Body of pancreas (tissue), 4 donors: ENCODE measurements around the gene PDE8B. TPM values are rescaled to one million over a fixed set of nuclear protein-coding genes. Genes with fewer than 3 reads are reported as not detected.
"Not testable (repeated sequence)": the region's sequence is repeated elsewhere in the genome, so short reads cannot be mapped to it uniquely, and the experiment has no call there.

Experiments
- ATAC-seq: fragments of 150-250 bp; one replicate; pipeline ENCODE4 v1.9.1; 2016
- DNase-seq, 4 donors: peaks; one replicate each; pipeline ENCODE4 v3.0.0-alpha.2; 2019
- H3K27ac ChIP-seq, 4 donors: fragments of 200-600 bp; sonication (generic); 1 replicate in 3 of 4; 2 replicates in 1 of 4; pipeline versions ENCODE4 v1.5.1 to v1.6.1; 2016 to 2019; ENCODE audit warnings: mild to moderate bottlenecking in 1 of 4, mixed read lengths in 1 of 4, moderate library complexity in 1 of 4
- H3K27me3 ChIP-seq, 2 donors: fragments of 200-600 bp; sonication (generic); one replicate each; pipeline ENCODE4 v1.6.0; 2016; ENCODE audit warnings: mild to moderate bottlenecking in 1 of 2
- H3K36me3 ChIP-seq, 2 donors: fragments of 200-600 bp; sonication (generic); replicated peaks in 1 of 2; 2 replicates each; pipeline ENCODE4 v1.5.1; 2016; ENCODE audit warnings: low read depth in 2 of 2; ENCODE audit not compliant: insufficient read depth in 1 of 2
- H3K4me1 ChIP-seq: fragments of 200-600 bp; sonication (generic); one replicate; pipeline ENCODE4 v1.6.0; 2016
- H3K4me3 ChIP-seq, 2 donors: fragments of 200-600 bp; sonication (generic); 1 replicate in 1 of 2; 2 replicates in 1 of 2; pipeline ENCODE4 v1.5.1; 2016 to 2019
- H3K9me3 ChIP-seq, 3 donors: fragments of 200-600 bp; sonication (generic); 1 replicate in 2 of 3; 2 replicates in 1 of 3; pipeline ENCODE4 v1.5.1; 2016
- POLR2A ChIP-seq, 3 donors: fragments of 450-650 bp; IDR thresholded peaks; one replicate each; pipeline ENCODE4 v1.6.1; 2016; ENCODE audit warnings: antibody characterized with exemption in 3 of 3, mild to moderate bottlenecking in 2 of 3
- WGBS, 2 donors: methylation state at CpG; one replicate each; pipeline ENCODE4 v1.1.5; 2017; 5-methylcytosine and 5-hydroxymethylcytosine counted together
- intact Hi-C: fragments of 100-400 bp; cut with DNase I; formaldehyde crosslinking; loops from one replicate; pipeline ENCODE4 v1.15.1; 2023
- total RNA-seq, 2 donors: library from RNA; depleted of rRNA; stranded (reverse); fragments of >200 nt; gene quantifications; one replicate each; pipeline ENCODE4 v1.1.0, GENCODE V29; 2016
- TF ChIP-seq, protein P1 (sequence below), 7 experiments: fragments of 450-650 bp in 4 of 7; fragments of 200-600 bp in 3 of 7; sonication (generic) in 3 of 7; IDR thresholded peaks; one replicate each; pipeline ENCODE4 v1.5.1; 2016 to 2019; ENCODE audit warnings: antibody characterized with exemption in 7 of 7

Gene PDE8B
- total RNA-seq, 2 donors from 2014 or later = 8.3 to 15.8 TPM

DNA sequence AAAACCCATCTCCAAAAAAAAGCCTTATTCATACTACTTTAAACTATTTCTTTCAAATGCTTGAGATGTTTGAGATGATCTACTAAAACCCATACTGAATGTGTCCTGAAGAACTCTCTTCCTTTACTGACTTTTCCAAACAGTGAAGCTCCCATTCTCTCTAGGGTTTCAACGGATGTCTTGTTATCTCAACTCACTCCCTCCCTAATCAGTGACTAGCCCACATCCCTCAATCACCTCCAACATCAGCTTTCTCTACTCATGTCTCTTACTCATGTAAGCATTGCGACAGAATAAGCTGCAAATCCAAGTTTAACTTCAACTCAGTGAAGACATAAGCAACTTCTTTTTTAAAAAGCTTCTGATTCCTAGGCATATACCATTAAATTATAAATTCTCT, 239.5 kb downstream of the PDE8B start:
- Histone ChIP-seq H3K4me3 (no peak overlapping the region), H3K4me1 (no peaks in the 10 kb centered on the region), H3K36me3 (peaks cover 0 to 7% of the 10 kb centered on the region in 2 donors), H3K9me3 (no peaks in the 10 kb centered on the region), H3K27me3 (no peaks in the 10 kb centered on the region), H3K27ac (no peak overlapping the region)
- intact Hi-C loops = no loop called here
- DNase-seq (no peak), ATAC-seq (no peak)
- TF ChIP-seq, protein P1, sequence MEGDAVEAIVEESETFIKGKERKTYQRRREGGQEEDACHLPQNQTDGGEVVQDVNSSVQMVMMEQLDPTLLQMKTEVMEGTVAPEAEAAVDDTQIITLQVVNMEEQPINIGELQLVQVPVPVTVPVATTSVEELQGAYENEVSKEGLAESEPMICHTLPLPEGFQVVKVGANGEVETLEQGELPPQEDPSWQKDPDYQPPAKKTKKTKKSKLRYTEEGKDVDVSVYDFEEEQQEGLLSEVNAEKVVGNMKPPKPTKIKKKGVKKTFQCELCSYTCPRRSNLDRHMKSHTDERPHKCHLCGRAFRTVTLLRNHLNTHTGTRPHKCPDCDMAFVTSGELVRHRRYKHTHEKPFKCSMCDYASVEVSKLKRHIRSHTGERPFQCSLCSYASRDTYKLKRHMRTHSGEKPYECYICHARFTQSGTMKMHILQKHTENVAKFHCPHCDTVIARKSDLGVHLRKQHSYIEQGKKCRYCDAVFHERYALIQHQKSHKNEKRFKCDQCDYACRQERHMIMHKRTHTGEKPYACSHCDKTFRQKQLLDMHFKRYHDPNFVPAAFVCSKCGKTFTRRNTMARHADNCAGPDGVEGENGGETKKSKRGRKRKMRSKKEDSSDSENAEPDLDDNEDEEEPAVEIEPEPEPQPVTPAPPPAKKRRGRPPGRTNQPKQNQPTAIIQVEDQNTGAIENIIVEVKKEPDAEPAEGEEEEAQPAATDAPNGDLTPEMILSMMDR (IDR thresholded peaks at IDR 0.05) = no peak
- TF ChIP-seq POLR2A (IDR thresholded peaks at IDR 0.05) = no peak
- WGBS, 2 donors = 57 to 83% methylated on average over 2 of the region's 2 CpGs

GRCh38 chr5:77452351-77452750, 241.9 kb downstream of the PDE8B start:
- H3K36me3 ChIP-seq = peaks cover 0 to 7% of the 10 kb centered on the region in 2 donors
- no peaks in the 10 kb centered on the region for H3K9me3 ChIP-seq
- 96 to 100% methylated on average over 1 of the region's 1 CpG for WGBS, 2 donors
- H3K4me1 ChIP-seq = no peaks in the 10 kb centered on the region
- H3K4me3 ChIP-seq = no peak overlapping the region
- no peak overlapping the region for H3K27ac ChIP-seq
- H3K27me3 ChIP-seq = no peaks in the 10 kb centered on the region
- no peak for ATAC-seq
- intact Hi-C loops = no loop called here
- DNase-seq = no peak
- no peak for TF ChIP-seq POLR2A (IDR thresholded peaks at IDR 0.05)
- TF ChIP-seq, protein P1 (IDR thresholded peaks at IDR 0.05) = no peak

DNA sequence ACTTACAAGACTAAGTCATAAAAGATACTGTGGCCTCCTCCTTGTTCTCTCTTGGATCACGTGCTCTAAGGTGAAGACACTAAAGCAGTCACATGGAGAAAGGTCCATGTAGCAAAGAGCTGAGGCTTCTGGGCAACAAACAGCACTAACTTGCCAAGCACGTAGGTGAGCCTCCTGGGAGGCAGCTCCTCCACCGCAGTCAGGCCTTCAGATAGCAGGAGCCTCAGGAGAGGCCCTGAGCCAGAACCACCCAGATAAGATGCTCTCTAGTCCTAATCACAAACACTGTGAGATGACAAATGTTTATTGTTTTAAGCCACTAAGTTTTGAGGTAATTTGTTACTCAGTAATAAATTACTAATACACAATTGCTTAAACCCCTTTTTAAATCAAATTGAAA, 243.6 kb downstream of the PDE8B start:
- Histone ChIP-seq H3K4me3 (no peak overlapping the region), H3K36me3 (peaks cover 0 to 4% of the 10 kb centered on the region in 2 donors), H3K27ac (no peak overlapping the region), H3K4me1 (no peaks in the 10 kb centered on the region), H3K27me3 (no peaks in the 10 kb centered on the region), H3K9me3 (no peaks in the 10 kb centered on the region)
- TF ChIP-seq POLR2A (IDR thresholded peaks at IDR 0.05) = no peak
- TF ChIP-seq, protein P1 (IDR thresholded peaks at IDR 0.05) = no peak
- no peak for ATAC-seq
- 86 to 90% methylated on average over 1 to 3 of the region's 3 CpGs for WGBS, 2 donors
- intact Hi-C loops = no loop called here
- DNase-seq = no peak

- ATAC-seq (no peak), DNase-seq (no peak)
- H3K36me3 ChIP-seq = no peaks in the 10 kb centered on the region
- H3K4me3 ChIP-seq = no peak overlapping the region
- intact Hi-C loops = no loop called here
- TF ChIP-seq POLR2A (IDR thresholded peaks at IDR 0.05) = no peak
- TF ChIP-seq, protein P1 (IDR thresholded peaks at IDR 0.05) = no peak
- peaks cover 8% of the 10 kb centered on the region for H3K4me1 ChIP-seq
- WGBS, 2 donors = 86 to 90% methylated on average over 5 of the region's 5 CpGs
- H3K27me3 ChIP-seq = no peaks in the 10 kb centered on the region
- no peak overlapping the region for H3K27ac ChIP-seq
- H3K9me3 ChIP-seq = no peaks in the 10 kb centered on the region
Observed at GRCh38 chr5:77461287-77461686, 250.8 kb downstream of the PDE8B start.

DNA sequence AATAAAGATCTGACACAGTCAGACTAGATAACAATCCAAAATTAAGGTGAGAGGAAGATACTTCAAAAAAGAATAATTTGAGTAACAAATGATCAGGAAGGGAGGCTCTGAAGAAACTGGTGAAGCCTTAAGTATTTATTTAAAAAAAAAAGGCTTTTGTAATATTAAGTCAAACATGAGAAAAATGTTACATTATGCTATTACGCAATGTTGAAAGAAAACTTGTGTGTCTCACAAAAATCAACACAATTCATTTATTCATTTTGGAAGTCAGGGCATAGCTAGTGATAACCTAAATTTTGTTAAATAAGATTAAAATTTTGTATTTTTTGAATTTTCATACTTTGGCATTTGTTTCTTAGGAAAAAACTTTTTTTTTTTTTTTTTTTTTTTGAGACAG, 253.4 kb downstream of the PDE8B start:
- Histone ChIP-seq H3K4me1 (peaks cover 10% of the 10 kb centered on the region), H3K27me3 (no peaks in the 10 kb centered on the region), H3K9me3 (no peaks in the 10 kb centered on the region), H3K27ac (no peak overlapping the region), H3K4me3 (no peak overlapping the region), H3K36me3 (no peaks in the 10 kb centered on the region)
- intact Hi-C loops = no loop called here
- no peak for DNase-seq
- TF ChIP-seq, protein P1 (IDR thresholded peaks at IDR 0.05) = no peak
- TF ChIP-seq POLR2A (IDR thresholded peaks at IDR 0.05) = no peak
- WGBS, 2 donors = 97% methylated on average over 1 of the region's 1 CpG
- ATAC-seq = no peak

DNA sequence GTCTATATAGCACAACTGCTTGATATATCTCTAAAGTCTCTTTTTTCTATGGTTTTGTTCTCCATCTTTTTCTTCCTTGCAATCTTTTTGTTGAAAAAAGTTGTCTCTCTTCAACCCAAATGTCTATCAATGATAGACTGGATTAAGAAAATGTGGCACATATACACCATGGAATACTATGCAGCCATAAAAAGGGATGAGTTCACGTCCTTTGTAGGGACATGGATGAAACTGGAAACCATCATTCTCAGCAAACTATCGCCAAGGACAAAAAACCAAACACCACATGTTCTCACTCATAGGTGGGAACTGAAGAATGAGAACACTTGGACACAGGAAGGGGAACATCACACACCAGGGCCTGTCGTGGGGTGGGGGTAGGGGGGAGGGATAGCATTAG, 258.4 kb downstream of the PDE8B start:
- H3K4me3 ChIP-seq, H3K4me1 ChIP-seq, H3K36me3 ChIP-seq, H3K9me3 ChIP-seq, intact Hi-C loops, H3K27me3 ChIP-seq, ATAC-seq, DNase-seq, H3K27ac ChIP-seq: not testable (repeated sequence)
- WGBS, 2 donors = 98 to 99% methylated on average over 3 of the region's 3 CpGs

DNA sequence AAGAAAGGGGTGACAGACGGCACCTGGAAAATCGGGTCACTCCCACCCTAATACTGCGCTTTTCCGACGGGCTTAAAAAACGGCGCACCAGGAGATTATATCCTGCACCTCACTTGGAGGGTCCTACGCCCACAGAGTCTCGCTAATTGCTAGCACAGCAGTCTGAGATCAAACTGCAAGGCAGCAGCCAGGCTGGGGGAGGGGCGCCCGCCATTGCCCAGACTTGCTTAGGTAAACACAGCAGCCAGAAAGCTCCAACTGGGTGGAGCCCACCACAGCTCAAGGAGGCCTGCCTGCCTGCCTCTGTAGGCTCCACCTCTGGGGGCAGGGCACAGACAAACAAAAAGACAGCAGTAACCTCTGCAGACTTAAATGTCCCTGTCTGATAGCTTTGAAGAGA, 264.6 kb downstream of the PDE8B start:
- H3K27ac ChIP-seq, H3K9me3 ChIP-seq, H3K27me3 ChIP-seq, intact Hi-C loops, DNase-seq, ATAC-seq, H3K36me3 ChIP-seq, H3K4me1 ChIP-seq, H3K4me3 ChIP-seq: not testable (repeated sequence)
- 97 to 98% methylated on average over 11 of the region's 11 CpGs for WGBS, 2 donors
